GM19238 (cell line): ENCODE data around the gene CFAP251.

Experiments used
- DNase-seq: peaks from one replicate; pipeline ENCODE4 v3.0.0; 2011; ENCODE audit warnings: low spot score; ENCODE audit not compliant: insufficient read length

The CFAP251 gene

GRCh38 chr12:122003651-122004611 is 85.5 kb downstream of the CFAP251 start:
- DNase-seq = no peak

GRCh38 chr12:122004633-122005071 is 86.3 kb downstream of the CFAP251 start:
- DNase-seq = no peak

GRCh38 chr12:122005252-122005776 is 86.9 kb downstream of the CFAP251 start:
- DNase-seq = no peak

- DNase-seq = no peak
Observed at GRCh38 chr12:122006186-122006926, 88.0 kb downstream of the CFAP251 start.

- DNase-seq = no peak
Observed at GRCh38 chr12:122009741-122010140, 91.3 kb downstream of the CFAP251 start.

GRCh38 chr12:122012184-122012583 is 93.8 kb downstream of the CFAP251 start:
- DNase-seq = no peak

- DNase-seq = no peak
Observed at GRCh38 chr12:122013136-122013535, 94.7 kb downstream of the CFAP251 start.

GRCh38 chr12:122013791-122014590 is 95.6 kb downstream of the CFAP251 start:
- no peak for DNase-seq

GRCh38 chr12:122014781-122015180 is 96.4 kb downstream of the CFAP251 start:
- no peak for DNase-seq

GRCh38 chr12:122018457-122018856 is 100.1 kb downstream of the CFAP251 start:
- DNase-seq = no peak

GRCh38 chr12:122018937-122019336 is 100.5 kb downstream of the CFAP251 start:
- no peak for DNase-seq

- DNase-seq = no peak
Observed at GRCh38 chr12:122020795-122021192, 102.4 kb downstream of the CFAP251 start.

- no peak for DNase-seq
Observed at GRCh38 chr12:122021193-122021821, 102.9 kb downstream of the CFAP251 start.

GRCh38 chr12:122021822-122022392 is 103.5 kb downstream of the CFAP251 start, which contains the start of gene BCL7A:
Gene BCL7A, plus strand, starts transcription at chr12:122021884. Its CDS starts 208 bp downstream, at chr12:122022092.
- DNase-seq = peak; percentile 60

GRCh38 chr12:122022393-122023338 is 104.3 kb downstream of the CFAP251 start:
- DNase-seq = no peak

GRCh38 chr12:122023339-122024131 is 105.1 kb downstream of the CFAP251 start:
- no peak for DNase-seq

GRCh38 chr12:122024132-122024785 is 105.9 kb downstream of the CFAP251 start:
- DNase-seq = peak; percentile 57
